Activated B cell treated with CpG ODN at 0.5 μM for 24 hours (primary cell): ENCODE results near the gene RPL22. TPM values are rescaled to one million over a fixed set of nuclear protein-coding genes. Genes with fewer than 3 reads are reported as not detected.
A peak's percentile ranks its signal among the peaks of the same experiment; 100 is the strongest.

Experiments
- ATAC-seq: fragments of 200-7000 bp; cut with Tn5 transposase; one replicate; pipeline ENCODE4 v1.10.0; 2021; ENCODE audit warnings: low read depth, mild to moderate bottlenecking, moderate library complexity
- CTCF ChIA-PET: fragments of 350-600 bp; sonication (Branson Sonifier 250); formaldehyde crosslinking; loops from one replicate; lab custom pipeline; 2021; ENCODE audit warnings: antibody characterized with exemption; lab: Charles Lee
- POLR2A ChIA-PET: fragments of 350-600 bp; sonication (Branson Sonifier 250); formaldehyde crosslinking; loops from one replicate; lab custom pipeline; 2021; ENCODE audit warnings: antibody characterized with exemption; lab: Charles Lee
- DNase-seq: peaks from one replicate; pipeline ENCODE4 v3.0.0; 2022
- H3K27ac Mint-ChIP-seq: one replicate; pipeline ENCODE4 v1.8.0; 2020; ENCODE audit warnings: mixed read lengths
- H3K27me3 Mint-ChIP-seq: one replicate; pipeline ENCODE4 v1.8.0; 2021; ENCODE audit warnings: mixed read lengths
- H3K36me3 Mint-ChIP-seq: one replicate; pipeline ENCODE4 v1.8.0; 2021; ENCODE audit warnings: low read depth, mixed read lengths
- H3K4me1 Mint-ChIP-seq: one replicate; pipeline ENCODE4 v1.8.0; 2021; ENCODE audit warnings: mixed read lengths
- H3K4me3 Mint-ChIP-seq: one replicate; pipeline ENCODE4 v1.8.0; 2020; ENCODE audit warnings: mild to moderate bottlenecking, mixed read lengths
- H3K9me3 Mint-ChIP-seq: one replicate; pipeline ENCODE4 v1.8.0; 2020; ENCODE audit warnings: mixed read lengths
- CTCF ChIP-seq: fragments of 200-600 bp; IDR thresholded peaks from one replicate; pipeline ENCODE4 v1.8.0; 2022; ENCODE audit warnings: antibody characterized with exemption, mild to moderate bottlenecking
- intact Hi-C: fragments of 100-400 bp; cut with micrococcal nuclease; formaldehyde crosslinking; loops from one replicate; pipeline ENCODE4 v1.15.1; 2024
- total RNA-seq: library from RNA; stranded (reverse); gene quantifications from 2 replicates; pipeline ENCODE4 v1.2.3, GENCODE V29; 2022

RPL22 gene
- total RNA-seq, 1 donor from 2014 or later = 621 TPM

GRCh38 chr1:6243053-6243834, 43.8 kb upstream of the RPL22 start:
- H3K27ac Mint-ChIP-seq = no peak overlapping the region

GRCh38 chr1:6241887-6242740, 42.7 kb upstream of the RPL22 start:
- ChIA-PET CTCF (interaction anchor here (0.6 kb wide), 1 partner anchor 178 kb away, joined by 3 read pairs; the partner anchor contains the start of gene HES2), POLR2A (interaction anchor here (0.5 to 0.6 kb wide), 2 partner anchors 201 to 450 kb away, joined by 3 to 4 read pairs; no protein-coding TSS in a partner anchor)
- no peaks in the 10 kb centered on the region for H3K9me3 Mint-ChIP-seq
- no peak overlapping the region for H3K4me3 Mint-ChIP-seq
- H3K4me1 Mint-ChIP-seq = peaks cover 15% of the 10 kb centered on the region
- TF ChIP-seq CTCF = no peak
- intact Hi-C loops = loop anchor here (10.0 kb wide), 3 partner anchors 187 to 727 kb away; no protein-coding TSS in a partner anchor
- ATAC-seq (no peak), DNase-seq (no peak)
- peaks cover 38% of the 10 kb centered on the region for H3K27me3 Mint-ChIP-seq
- H3K27ac Mint-ChIP-seq = no peak overlapping the region
- no peaks in the 10 kb centered on the region for H3K36me3 Mint-ChIP-seq

More at GRCh38 chr1:6243053-6243834, 43.8 kb upstream of the RPL22 start:
- no peak for TF ChIP-seq CTCF
- POLR2A ChIA-PET = no interaction called here
- DNase-seq (no peak), ATAC-seq (no peak)
- CTCF ChIA-PET = no interaction called here
- Mint-ChIP-seq H3K4me3 (no peak overlapping the region), H3K36me3 (no peaks in the 10 kb centered on the region), H3K27me3 (peaks cover 45% of the 10 kb centered on the region), H3K9me3 (no peaks in the 10 kb centered on the region), H3K4me1 (peaks cover 15% of the 10 kb centered on the region)
- intact Hi-C loops = loop anchor here (10.0 kb wide), 3 partner anchors 188 to 728 kb away; no protein-coding TSS in a partner anchor

GRCh38 chr1:6241107-6241886, 41.9 kb upstream of the RPL22 start:
- Mint-ChIP-seq H3K27ac (peak overlapping the region; percentile 30), H3K36me3 (no peaks in the 10 kb centered on the region), H3K4me3 (peak overlapping the region; percentile 38), H3K27me3 (peaks cover 29% of the 10 kb centered on the region), H3K4me1 (peaks cover 8% of the 10 kb centered on the region), H3K9me3 (no peaks in the 10 kb centered on the region)
- ChIA-PET CTCF (interaction anchor here (0.6 kb wide), 1 partner anchor 179 kb away, joined by 3 read pairs; the partner anchor contains the start of gene HES2), POLR2A (no interaction called here)
- intact Hi-C loops = loop anchor here (10.0 kb wide), 3 partner anchors 186 to 726 kb away; no protein-coding TSS in a partner anchor
- ATAC-seq = no peak
- no peak for DNase-seq
- no peak for TF ChIP-seq CTCF

- Mint-ChIP-seq H3K4me1 (peaks cover 8% of the 10 kb centered on the region), H3K36me3 (no peaks in the 10 kb centered on the region), H3K27me3 (peaks cover 28% of the 10 kb centered on the region), H3K4me3 (no peak overlapping the region), H3K27ac (no peak overlapping the region), H3K9me3 (no peaks in the 10 kb centered on the region)
- TF ChIP-seq CTCF = no peak
- ChIA-PET CTCF (no interaction called here), POLR2A (no interaction called here)
- intact Hi-C loops = loop anchor here (10.0 kb wide), 3 partner anchors 185 to 725 kb away; no protein-coding TSS in a partner anchor
- ATAC-seq = no peak
- no peak for DNase-seq
These were observed 40.8 kb upstream of the RPL22 start for GRCh38 chr1:6239950-6240768.
